GM21717 (cell line): ENCODE data around the gene DOCK11.

Source experiments
- ATAC-seq: cut with Tn5 transposase; IDR thresholded peaks from one replicate; pipeline ENCODE4 v1.9.1; 2021; ENCODE audit warnings: mild to moderate bottlenecking, moderate library complexity; ENCODE audit not compliant: unreplicated experiment

The DOCK11 gene

GRCh38 chrX:118499295-118499694, 3.7 kb downstream of the DOCK11 start:
- ATAC-seq: no peak

GRCh38 chrX:118502161-118502789, 6.7 kb downstream of the DOCK11 start:
- ATAC-seq: no peak

- no peak for ATAC-seq
These were observed 7.8 kb downstream of the DOCK11 start for GRCh38 chrX:118503260-118504041.

- ATAC-seq: no peak
These were observed 9.0 kb downstream of the DOCK11 start for GRCh38 chrX:118504581-118504980.

- no peak for ATAC-seq
These were observed 11.3 kb downstream of the DOCK11 start for GRCh38 chrX:118506805-118507480.

GRCh38 chrX:118507766-118508165, 12.2 kb downstream of the DOCK11 start:
- ATAC-seq: no peak

GRCh38 chrX:118508221-118508620, 12.6 kb downstream of the DOCK11 start:
- no peak for ATAC-seq

GRCh38 chrX:118508635-118509034, 13.0 kb downstream of the DOCK11 start:
- ATAC-seq: no peak

GRCh38 chrX:118510111-118510510, 14.5 kb downstream of the DOCK11 start:
- ATAC-seq: no peak

GRCh38 chrX:118513120-118513898, 17.7 kb downstream of the DOCK11 start:
- ATAC-seq: no peak

- ATAC-seq: no peak
These were observed 24.0 kb downstream of the DOCK11 start for GRCh38 chrX:118519411-118520215.

GRCh38 chrX:118520216-118521206, 24.9 kb downstream of the DOCK11 start:
- ATAC-seq: no peak

- ATAC-seq: no peak
These were observed 25.8 kb downstream of the DOCK11 start for GRCh38 chrX:118521435-118521834.

- ATAC-seq: no peak
These were observed 26.8 kb downstream of the DOCK11 start for GRCh38 chrX:118522230-118522926.

- no peak for ATAC-seq
These were observed 28.3 kb downstream of the DOCK11 start for GRCh38 chrX:118523920-118524319.

GRCh38 chrX:118524344-118524743, 28.7 kb downstream of the DOCK11 start:
- no peak for ATAC-seq

- no peak for ATAC-seq
These were observed 29.6 kb downstream of the DOCK11 start for GRCh38 chrX:118525174-118525730.

GRCh38 chrX:118526149-118526548, 30.5 kb downstream of the DOCK11 start:
- no peak for ATAC-seq
